ENCODE data around the gene CCDC74A.
"Not testable (repeated sequence)": the region's sequence is repeated elsewhere in the genome, so short reads cannot be mapped to it uniquely, and the experiment has no call there.

Gene CCDC74A

GRCh38 chr2:131492418-131493198 is 35.1 kb upstream of the CCDC74A start:
- H3F3A ChIP-seq (ENCODE audit: control insufficient read depth, insufficient read depth): no peaks in the 10 kb centered on the region
- TF ChIP-seq EZH2phosphoT487 (IDR thresholded peaks at IDR 0.05; ENCODE audit: borderline replicate concordance, low read length) (no peak), CTCF (IDR thresholded peaks at IDR 0.05; ENCODE audit: low read depth, low read length, poor library complexity, severe bottlenecking) (peak; percentile 95)
- peaks cover 8% of the 10 kb centered on the region; the same call in 1 of the 2 replicates for H4K20me1 ChIP-seq (ENCODE audit: control insufficient read depth, insufficient read depth, low read depth, low read length)
- no peaks in the 10 kb centered on the region for H3K9me2 ChIP-seq (replicated peaks; ENCODE audit: control insufficient read depth, low read length)
- H3K4me1 ChIP-seq (ENCODE audit: control insufficient read depth, low read length): peaks cover 36% of the 10 kb centered on the region
- H3K36me3 ChIP-seq (ENCODE audit: control insufficient read depth, low read length): peaks cover 69% of the 10 kb centered on the region
- H3K9me3 ChIP-seq (ENCODE audit: control insufficient read depth, insufficient read depth, low read length): no peaks in the 10 kb centered on the region
- H3K79me2 ChIP-seq (ENCODE audit: control insufficient read depth, low read length): peaks cover 98% of the 10 kb centered on the region
- peak overlapping the region; percentile 75 for H3K27ac ChIP-seq (ENCODE audit: low read depth, low read length)
- H3K4me3 ChIP-seq (ENCODE audit: low read length): peak overlapping the region; percentile 90
- no peaks in the 10 kb centered on the region for H3K27me3 ChIP-seq (ENCODE audit: control insufficient read depth, low read length)
- peak overlapping the region; percentile 73 for H3K4me2 ChIP-seq (ENCODE audit: low read length)

GRCh38 chr2:131493199-131493968 is 34.3 kb upstream of the CCDC74A start:
- Histone ChIP-seq H3K27me3 (ENCODE audit: control insufficient read depth, low read length) (no peaks in the 10 kb centered on the region), H3K27ac (ENCODE audit: low read depth, low read length) (peak overlapping the region; percentile 75), H4K20me1 (ENCODE audit: control insufficient read depth, insufficient read depth, low read depth, low read length) (peaks cover 8% of the 10 kb centered on the region; the same call in 1 of the 2 replicates), H3F3A (ENCODE audit: control insufficient read depth, insufficient read depth) (no peaks in the 10 kb centered on the region), H3K4me3 (ENCODE audit: low read length) (peak overlapping the region; percentile 90), H3K9me2 (replicated peaks; ENCODE audit: control insufficient read depth, low read length) (no peaks in the 10 kb centered on the region), H3K9me3 (ENCODE audit: control insufficient read depth, insufficient read depth, low read length) (no peaks in the 10 kb centered on the region), H3K4me1 (ENCODE audit: control insufficient read depth, low read length) (peaks cover 36% of the 10 kb centered on the region), H3K36me3 (ENCODE audit: control insufficient read depth, low read length) (peaks cover 67% of the 10 kb centered on the region), H3K4me2 (ENCODE audit: low read length) (peak overlapping the region; percentile 73), H3K79me2 (ENCODE audit: control insufficient read depth, low read length) (peaks cover 97% of the 10 kb centered on the region)
- TF ChIP-seq EZH2phosphoT487 (IDR thresholded peaks at IDR 0.05; ENCODE audit: borderline replicate concordance, low read length) (no peak), CTCF (IDR thresholded peaks at IDR 0.05; ENCODE audit: low read depth, low read length, poor library complexity, severe bottlenecking) (no peak)

- peaks cover 28% of the 10 kb centered on the region for H3K4me1 ChIP-seq (ENCODE audit: control insufficient read depth, low read length)
- H3K4me2 ChIP-seq (ENCODE audit: low read length): peak overlapping the region; percentile 73; the same call in 1 of the 2 replicates
- H3K36me3 ChIP-seq (ENCODE audit: control insufficient read depth, low read length): peaks cover 65% of the 10 kb centered on the region
- not testable (repeated sequence) for H3K27ac ChIP-seq (ENCODE audit: low read depth, low read length); H3F3A ChIP-seq (ENCODE audit: control insufficient read depth, insufficient read depth); H3K27me3 ChIP-seq (ENCODE audit: control insufficient read depth, low read length); H4K20me1 ChIP-seq (ENCODE audit: control insufficient read depth, insufficient read depth, low read depth, low read length); H3K9me3 ChIP-seq (ENCODE audit: control insufficient read depth, insufficient read depth, low read length); H3K9me2 ChIP-seq (replicated peaks; ENCODE audit: control insufficient read depth, low read length)
- H3K79me2 ChIP-seq (ENCODE audit: control insufficient read depth, low read length): peaks cover 90% of the 10 kb centered on the region
- H3K4me3 ChIP-seq (ENCODE audit: low read length): 0 out of 2 replicates have a peak overlapping the region, but pooled peaks have one; percentile 11
Measured at GRCh38 chr2:131495506-131495905, 32.2 kb upstream of the CCDC74A start.

GRCh38 chr2:131498321-131498973 is 29.2 kb upstream of the CCDC74A start:
- H3K79me2 ChIP-seq (ENCODE audit: control insufficient read depth, low read length): peaks cover 62% of the 10 kb centered on the region
- H4K20me1 ChIP-seq (ENCODE audit: control insufficient read depth, insufficient read depth, low read depth, low read length): not testable (repeated sequence)

GRCh38 chr2:131503587-131503986 is 24.1 kb upstream of the CCDC74A start:
- H3K36me3 ChIP-seq (ENCODE audit: control insufficient read depth, low read length): peaks cover 73% of the 10 kb centered on the region
- not testable (repeated sequence) for H3K4me3 ChIP-seq (ENCODE audit: low read length); H3K27ac ChIP-seq (ENCODE audit: low read depth, low read length); H3K4me1 ChIP-seq (ENCODE audit: control insufficient read depth, low read length); H4K20me1 ChIP-seq (ENCODE audit: control insufficient read depth, insufficient read depth, low read depth, low read length); H3K4me2 ChIP-seq (ENCODE audit: low read length); H3K9me3 ChIP-seq (ENCODE audit: control insufficient read depth, insufficient read depth, low read length); H3F3A ChIP-seq (ENCODE audit: control insufficient read depth, insufficient read depth); H3K9me2 ChIP-seq (replicated peaks; ENCODE audit: control insufficient read depth, low read length); H3K27me3 ChIP-seq (ENCODE audit: control insufficient read depth, low read length)
- peaks cover 11% of the 10 kb centered on the region for H3K79me2 ChIP-seq (ENCODE audit: control insufficient read depth, low read length)

More at GRCh38 chr2:131498321-131498973, 29.2 kb upstream of the CCDC74A start:
- peaks cover 23% of the 10 kb centered on the region for H3K4me1 ChIP-seq (ENCODE audit: control insufficient read depth, low read length)
- not testable (repeated sequence) for H3K27ac ChIP-seq (ENCODE audit: low read depth, low read length); H3K9me2 ChIP-seq (replicated peaks; ENCODE audit: control insufficient read depth, low read length); H3F3A ChIP-seq (ENCODE audit: control insufficient read depth, insufficient read depth); H3K27me3 ChIP-seq (ENCODE audit: control insufficient read depth, low read length); H3K4me2 ChIP-seq (ENCODE audit: low read length); H3K9me3 ChIP-seq (ENCODE audit: control insufficient read depth, insufficient read depth, low read length); H3K4me3 ChIP-seq (ENCODE audit: low read length)
- H3K36me3 ChIP-seq (ENCODE audit: control insufficient read depth, low read length): peaks cover 63% of the 10 kb centered on the region

Data from DOHH2 (cell line).